Large intestine (tissue), 12 donors: Measurements from ENCODE around the gene NLRP6. TPM values are rescaled to one million over a fixed set of nuclear protein-coding genes. Genes with fewer than 3 reads are reported as not detected.
A peak's percentile ranks its signal among the peaks of the same experiment; 100 is the strongest.
"Not testable (repeated sequence)": the region's sequence is repeated elsewhere in the genome, so short reads cannot be mapped to it uniquely, and the experiment has no call there.

ENCODE experiments used
- DNase-seq, 2 donors: peaks; one replicate each; pipeline versions ENCODE4 v3.0.0 to v3.0.0-alpha.2; 2013
- H3K27ac ChIP-seq: one replicate; pipeline ENCODE4 v1.5.1; 2013; ENCODE audit warnings: low read length
- H3K27me3 ChIP-seq: 2 replicates; pipeline ENCODE4 v1.6.1; 2013; ENCODE audit warnings: low read length; ENCODE audit not compliant: control insufficient read depth, insufficient read depth
- H3K36me3 ChIP-seq: 2 replicates; pipeline ENCODE4 v1.6.1; 2013; ENCODE audit warnings: low read length; ENCODE audit not compliant: control insufficient read depth, insufficient read depth
- H3K4me1 ChIP-seq: one replicate; pipeline ENCODE4 v1.6.1; 2013; ENCODE audit warnings: low read length; ENCODE audit not compliant: control insufficient read depth, insufficient read depth
- H3K4me3 ChIP-seq: one replicate; pipeline ENCODE4 v1.5.1; 2013; ENCODE audit warnings: low read length
- H3K9me3 ChIP-seq: one replicate; pipeline ENCODE4 v1.6.1; 2013; ENCODE audit warnings: mild to moderate bottlenecking, low read depth, low read length, moderate library complexity; ENCODE audit not compliant: control insufficient read depth
- WGBS: methylation state at CpG from one replicate; pipeline ENCODE4 v1.1.5; 2013; ENCODE audit warnings: low lambda C conversion rate; ENCODE audit not compliant: insufficient coverage; 5-methylcytosine and 5-hydroxymethylcytosine counted together
- long read RNA-seq, 11 donors: transcript quantifications; one replicate each; lab custom pipeline, GENCODE V29; 2026
- polyA plus RNA-seq: library from polyadenylated mRNA; unstranded; fragments of 120-200 nt; gene quantifications from one replicate; pipeline ENCODE4 v1.2.1, GENCODE V29; 2013

NLRP6 gene
- polyA plus RNA-seq: 37.4 TPM
- long read RNA-seq, donor 1, transcript NLRP6-203 (8 exons, 2,936 nt): major isoform, 6 of 28 reads
- long read RNA-seq, donor 1, partial matches to known transcripts: 21 of 28 reads
- long read RNA-seq, donor 1, other reads (novel, unspliced or antisense): 0 of 28 reads
- long read RNA-seq, donor 2, partial matches to known transcripts: 15 of 25 reads
- long read RNA-seq, donor 2, other reads (novel, unspliced or antisense): 5 of 25 reads
- long read RNA-seq, donor 3: 0 reads
- long read RNA-seq, donor 4, partial matches to known transcripts: 0 of 1 reads
- long read RNA-seq, donor 4, other reads (novel, unspliced or antisense): 0 of 1 reads
- long read RNA-seq, donor 5: 0 reads
- long read RNA-seq, donor 6, partial matches to known transcripts: 10 of 21 reads
- long read RNA-seq, donor 6, other reads (novel, unspliced or antisense): 8 of 21 reads
- long read RNA-seq, donor 7, partial matches to known transcripts: 0 of 1 reads
- long read RNA-seq, donor 7, other reads (novel, unspliced or antisense): 0 of 1 reads
- long read RNA-seq, donor 8, partial matches to known transcripts: 12 of 34 reads
- long read RNA-seq, donor 8, other reads (novel, unspliced or antisense): 19 of 34 reads
- long read RNA-seq, donor 9, partial matches to known transcripts: 17 of 19 reads
- long read RNA-seq, donor 9, other reads (novel, unspliced or antisense): 0 of 19 reads
- long read RNA-seq, donor 10, partial matches to known transcripts: 17 of 18 reads
- long read RNA-seq, donor 10, other reads (novel, unspliced or antisense): 0 of 18 reads
- long read RNA-seq, donor 11, transcript NLRP6-203 (8 exons, 2,936 nt): major isoform, 5 of 18 reads
- long read RNA-seq, donor 11, partial matches to known transcripts: 5 of 18 reads
- long read RNA-seq, donor 11, other reads (novel, unspliced or antisense): 7 of 18 reads

DNA sequence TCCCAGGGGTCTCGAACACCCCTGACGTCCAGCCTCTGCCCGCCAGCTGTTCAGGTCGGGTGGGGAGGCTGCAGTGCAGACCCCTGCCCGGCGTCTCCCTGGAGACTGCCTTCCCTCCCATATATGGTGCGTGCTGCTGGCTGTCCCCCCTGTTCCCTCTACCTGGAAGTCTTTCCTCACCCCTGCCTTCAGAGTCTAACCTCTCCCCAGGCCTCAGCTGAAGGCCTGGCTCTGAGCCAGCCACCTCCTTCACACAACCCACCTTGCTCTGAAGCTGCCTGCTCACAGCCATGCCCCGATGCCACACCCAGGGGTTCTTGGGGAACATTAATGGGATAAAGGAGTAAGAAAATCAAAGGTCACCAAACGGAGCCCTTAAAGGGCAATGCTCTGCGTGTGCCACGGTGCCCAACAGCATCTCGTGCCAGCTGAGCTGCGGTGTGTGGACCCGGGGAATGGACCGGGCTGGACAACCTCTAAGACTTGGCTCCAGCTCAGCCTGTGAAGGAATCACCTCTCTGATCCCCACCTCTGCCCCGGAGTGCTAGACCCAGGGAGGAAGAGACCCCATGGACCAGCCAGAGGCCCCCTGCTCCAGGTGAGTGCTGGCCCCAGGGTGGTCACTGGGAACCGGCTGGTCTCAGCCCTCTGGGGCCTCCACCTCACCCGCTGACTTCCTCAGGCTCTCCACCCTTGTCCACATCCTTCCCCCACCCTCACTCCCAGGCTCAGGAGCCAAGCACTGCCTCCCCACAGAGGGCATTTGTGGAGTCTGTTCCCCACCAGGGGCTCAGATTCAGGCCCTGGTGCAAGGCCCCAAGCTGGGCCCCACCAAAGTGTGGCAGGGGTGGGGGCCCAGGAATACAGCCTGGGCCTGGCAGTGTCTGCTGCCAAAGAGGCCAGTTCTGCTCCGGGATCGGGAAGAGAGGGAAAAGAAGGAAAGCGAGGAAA is at the start of gene NLRP6:
Gene NLRP6 (plus strand): TSS at position 407 of the 951 bp plus-strand sequence. CDS start 163 bp downstream, at position 570.
- Histone ChIP-seq H3K27ac (peak within 1 kb of the TSS; percentile 98), H3K4me1 (peaks cover 23% of the 10 kb centered on the region), H3K27me3 (peaks cover 44% of the 10 kb centered on the region), H3K36me3 (peaks cover 18% of the 10 kb centered on the region), H3K4me3 (peak within 1 kb of the TSS; percentile 82), H3K9me3 (peaks cover 3% of the 10 kb centered on the region)
- no CpG with 5 or more reads among the region's 21 CpGs for WGBS
- peak; percentile 84 to 91 for DNase-seq

DNA sequence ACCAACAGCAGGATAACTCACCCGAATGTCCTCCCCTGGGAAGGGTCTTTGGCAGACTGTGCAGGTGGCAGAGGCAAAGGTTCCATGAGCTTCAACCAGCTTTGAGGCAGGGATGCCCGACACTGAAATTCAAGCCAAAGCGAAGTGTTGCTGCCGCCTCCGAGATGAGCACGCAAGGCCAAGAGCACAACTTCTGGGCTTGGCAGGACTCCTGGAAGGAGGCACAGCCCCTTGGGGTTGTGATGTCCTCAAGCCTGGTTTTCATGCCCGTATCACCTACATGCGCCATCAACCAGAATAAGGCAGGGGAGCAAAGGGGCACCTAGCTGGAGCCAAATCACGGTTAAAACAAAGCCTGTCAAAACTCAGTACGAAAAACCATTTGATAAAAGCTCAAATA is 47.8 kb upstream of the NLRP6 start:
- no peaks in the 10 kb centered on the region for H3K27me3 ChIP-seq
- no peak overlapping the region for H3K27ac ChIP-seq
- H3K4me1 ChIP-seq: no peaks in the 10 kb centered on the region
- no peak for DNase-seq
- peaks cover 26% of the 10 kb centered on the region for H3K36me3 ChIP-seq
- H3K4me3 ChIP-seq: no peak overlapping the region
- H3K9me3 ChIP-seq: no peaks in the 10 kb centered on the region
- WGBS: no CpG with 5 or more reads among the region's 10 CpGs

DNA sequence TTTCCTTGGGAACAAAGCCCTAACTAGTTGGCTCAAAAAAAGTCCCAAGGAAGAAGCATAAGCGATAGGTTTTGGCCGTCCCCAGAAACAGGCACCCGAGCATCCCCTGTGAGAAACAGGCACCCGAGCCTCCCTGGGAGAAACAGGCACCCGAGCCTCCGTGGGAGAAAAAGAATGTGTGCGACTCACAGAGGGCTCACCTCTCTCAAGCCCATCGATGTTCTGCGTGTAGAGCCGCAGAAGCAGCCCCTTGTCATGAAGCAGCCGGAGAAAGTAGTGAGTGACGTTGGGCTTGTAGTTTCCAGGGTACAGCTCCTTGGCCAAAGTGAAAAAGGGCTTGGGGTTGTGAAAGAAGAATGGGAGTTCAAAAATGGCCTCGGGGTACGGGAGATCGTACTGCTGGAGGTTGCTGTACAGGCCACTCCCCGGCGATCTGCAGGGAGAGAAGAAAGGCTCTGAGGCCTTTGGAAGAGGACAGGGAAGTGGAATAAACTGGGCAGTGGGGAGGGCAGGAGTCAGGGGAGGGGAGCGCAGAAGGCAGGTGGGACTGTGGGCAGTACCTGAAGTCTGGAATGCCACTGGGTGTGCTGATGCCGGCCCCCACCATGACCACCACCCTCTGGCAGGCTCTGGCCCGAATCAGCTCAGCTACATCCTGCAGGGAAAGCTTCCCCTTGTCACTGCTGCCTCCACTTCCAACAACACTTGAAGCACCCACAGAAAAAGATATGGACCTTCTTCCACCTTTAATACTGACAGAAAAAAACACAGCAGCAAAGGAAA is 45.2 kb upstream of the NLRP6 start:
- no peak for DNase-seq
- no peak overlapping the region for H3K4me3 ChIP-seq
- no peaks in the 10 kb centered on the region for H3K4me1 ChIP-seq
- peaks cover 2% of the 10 kb centered on the region for H3K9me3 ChIP-seq
- no peak overlapping the region for H3K27ac ChIP-seq
- peaks cover 26% of the 10 kb centered on the region for H3K36me3 ChIP-seq
- 83% methylated on average over 1 of the region's 20 CpGs for WGBS
- H3K27me3 ChIP-seq: no peaks in the 10 kb centered on the region

DNA sequence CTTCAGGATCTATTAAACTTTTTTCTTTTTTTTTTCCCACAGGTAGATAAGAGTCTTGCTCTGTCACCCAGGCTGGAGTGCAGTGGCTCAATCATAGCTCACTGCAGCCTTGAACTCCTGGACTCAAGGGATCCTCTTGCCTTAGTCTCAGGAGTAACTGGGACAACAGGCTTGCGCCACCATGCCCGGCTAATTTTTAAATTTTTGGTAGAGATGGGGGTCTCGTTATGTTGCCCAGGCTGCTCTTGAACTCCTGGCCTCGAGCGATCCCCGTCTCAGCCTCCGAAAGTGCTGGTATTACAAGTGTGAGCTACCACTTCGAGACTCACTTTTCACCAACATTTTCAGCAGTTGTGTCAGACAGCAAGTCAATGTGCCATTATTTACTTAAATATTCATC is 43.0 kb upstream of the NLRP6 start:
- Histone ChIP-seq H3K27me3 (no peaks in the 10 kb centered on the region), H3K4me3 (peak overlapping the region; percentile 92), H3K9me3 (peaks cover 2% of the 10 kb centered on the region), H3K36me3 (peaks cover 23% of the 10 kb centered on the region), H3K27ac (peak overlapping the region; percentile 96), H3K4me1 (no peaks in the 10 kb centered on the region)
- no CpG with 5 or more reads among the region's 8 CpGs for WGBS
- DNase-seq: no peak

DNA sequence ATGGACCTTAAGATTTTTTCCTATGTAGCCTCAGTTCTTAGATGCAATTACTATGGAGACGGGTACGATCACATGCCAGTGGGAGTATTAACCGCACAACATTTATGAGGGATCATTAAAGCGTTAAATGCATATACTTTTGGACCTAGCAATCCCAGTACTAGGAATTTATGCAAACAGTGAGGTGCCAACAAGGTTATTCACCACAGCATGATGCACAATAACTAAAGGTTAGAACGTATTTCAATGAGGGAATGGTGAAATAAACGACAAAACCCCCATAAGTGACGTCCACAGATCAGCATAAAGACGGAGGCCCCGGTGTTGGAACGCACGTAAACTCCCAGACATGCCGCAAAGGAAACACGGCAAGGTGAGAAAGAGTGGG is 42.6 kb upstream of the NLRP6 start:
- peaks cover 19% of the 10 kb centered on the region for H3K36me3 ChIP-seq
- H3K4me3 ChIP-seq: peak overlapping the region; percentile 92
- H3K27me3 ChIP-seq: no peaks in the 10 kb centered on the region
- H3K4me1 ChIP-seq: no peaks in the 10 kb centered on the region
- peaks cover 2% of the 10 kb centered on the region for H3K9me3 ChIP-seq
- 4% methylated on average over 5 of the region's 13 CpGs for WGBS
- H3K27ac ChIP-seq: peak overlapping the region; percentile 96
- peak; percentile 39 to 78 for DNase-seq

DNA sequence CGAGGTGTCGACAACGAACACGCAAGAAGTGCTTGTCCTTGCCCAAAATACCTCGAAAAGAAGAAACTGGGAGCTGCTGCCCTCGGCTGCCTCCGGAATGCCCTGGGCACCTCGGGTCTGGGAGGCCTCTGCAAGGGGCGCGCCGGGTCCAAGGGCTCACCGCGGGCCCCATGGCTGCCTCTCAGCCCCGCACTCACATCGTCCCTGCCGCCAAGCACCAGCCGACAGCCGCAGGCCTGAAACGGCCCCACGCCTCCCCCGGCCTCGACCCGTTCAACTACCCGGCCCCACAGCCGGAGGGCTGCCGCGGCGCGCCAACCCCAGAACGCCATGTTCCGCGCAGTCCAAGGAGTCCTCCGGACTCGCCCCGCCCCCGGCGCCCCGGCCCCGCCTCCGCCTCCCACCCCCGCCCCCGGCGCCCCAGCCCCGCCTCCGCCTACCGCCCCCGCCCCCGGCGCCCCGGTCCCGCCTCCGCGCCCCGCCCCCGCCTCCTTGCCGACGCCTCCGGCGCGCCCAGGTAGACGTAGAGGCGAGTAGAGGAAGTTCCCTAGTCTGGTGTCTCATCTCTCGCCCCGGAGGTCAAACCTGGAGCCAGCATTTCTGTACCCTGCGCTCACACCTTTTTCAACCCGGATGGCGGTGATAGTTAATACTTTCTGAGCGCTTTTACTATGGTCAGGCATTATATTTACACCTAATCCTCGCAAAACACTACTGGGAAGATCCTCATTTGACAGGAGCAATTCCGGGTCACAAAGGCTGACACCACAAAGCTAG is 42.0 kb upstream of the NLRP6 start, which contains the start of gene SIRT3:
Gene SIRT3 (minus strand): TSS at position 346 of the 777 bp plus-strand sequence. CDS start 14 bp downstream, at position 332.
- H3K4me1 ChIP-seq: no peaks in the 10 kb centered on the region
- peak; percentile 85 to 89 for DNase-seq
- no CpG with 5 or more reads among the region's 70 CpGs for WGBS

DNA sequence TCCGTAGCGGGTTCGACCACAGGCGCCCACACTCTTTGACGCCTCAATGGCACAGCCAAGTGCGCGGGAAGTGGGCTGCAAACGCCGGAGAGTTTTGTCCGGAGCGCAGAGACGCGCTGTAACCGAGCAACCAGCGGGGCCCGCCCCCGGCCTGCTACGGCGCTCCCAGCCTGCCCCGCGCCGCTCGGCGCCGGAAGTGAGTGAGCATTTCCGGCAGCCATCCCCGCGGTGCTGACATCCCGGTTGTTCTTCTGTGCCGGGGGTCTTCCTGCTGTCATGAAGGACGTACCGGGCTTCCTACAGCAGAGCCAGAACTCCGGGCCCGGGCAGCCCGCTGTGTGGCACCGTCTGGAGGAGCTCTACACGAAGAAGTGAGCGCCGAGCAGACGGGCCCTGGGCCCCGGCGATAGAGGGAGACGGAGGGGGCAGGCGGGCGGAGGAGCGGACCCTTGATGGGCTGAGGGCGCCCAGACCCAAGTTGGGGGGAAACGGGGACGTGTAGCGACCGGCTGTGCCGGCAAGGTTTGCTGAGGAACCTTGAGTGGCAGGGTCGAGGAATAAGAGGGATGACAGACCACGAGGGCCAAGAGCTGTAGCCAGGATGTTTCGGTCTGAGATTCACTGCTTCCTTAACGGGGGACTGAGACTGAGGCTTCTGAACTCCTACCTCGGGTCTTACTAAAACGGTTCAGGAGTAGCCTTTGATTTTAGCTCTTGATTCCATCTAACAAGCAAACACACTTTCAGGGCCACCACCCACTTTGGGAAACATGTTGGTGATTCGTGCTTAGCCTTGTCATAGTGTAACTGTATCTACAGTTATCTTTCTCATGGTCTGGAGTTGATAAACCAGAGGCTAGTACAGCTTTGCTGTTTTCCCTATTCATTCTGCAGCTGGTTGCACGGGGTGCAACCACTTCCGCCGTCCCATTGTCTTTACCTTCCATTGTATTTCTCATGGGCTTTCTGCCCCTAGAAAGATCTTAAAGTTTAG is 41.1 kb upstream of the NLRP6 start, which contains the start of gene PSMD13:
Gene PSMD13 (plus strand): TSS at position 203 of the 994 bp plus-strand sequence. CDS start 74 bp downstream, at position 277.
- Histone ChIP-seq H3K9me3 (peaks cover 2% of the 10 kb centered on the region), H3K27me3 (no peaks in the 10 kb centered on the region), H3K4me3 (peak within 1 kb of the TSS; percentile 99), H3K27ac (peak within 1 kb of the TSS; percentile 96), H3K36me3 (peaks cover 21% of the 10 kb centered on the region), H3K4me1 (no peaks in the 10 kb centered on the region)
- WGBS: no CpG with 5 or more reads among the region's 62 CpGs
- DNase-seq: peak; percentile 81 to 83

More for the DNA sequence above, 42.0 kb upstream of the NLRP6 start, which contains the start of gene SIRT3:
- Histone ChIP-seq H3K27me3 (no peaks in the 10 kb centered on the region), H3K27ac (peak within 1 kb of the TSS; percentile 96), H3K4me3 (peak within 1 kb of the TSS; percentile 99), H3K9me3 (peaks cover 2% of the 10 kb centered on the region), H3K36me3 (peaks cover 17% of the 10 kb centered on the region)

DNA sequence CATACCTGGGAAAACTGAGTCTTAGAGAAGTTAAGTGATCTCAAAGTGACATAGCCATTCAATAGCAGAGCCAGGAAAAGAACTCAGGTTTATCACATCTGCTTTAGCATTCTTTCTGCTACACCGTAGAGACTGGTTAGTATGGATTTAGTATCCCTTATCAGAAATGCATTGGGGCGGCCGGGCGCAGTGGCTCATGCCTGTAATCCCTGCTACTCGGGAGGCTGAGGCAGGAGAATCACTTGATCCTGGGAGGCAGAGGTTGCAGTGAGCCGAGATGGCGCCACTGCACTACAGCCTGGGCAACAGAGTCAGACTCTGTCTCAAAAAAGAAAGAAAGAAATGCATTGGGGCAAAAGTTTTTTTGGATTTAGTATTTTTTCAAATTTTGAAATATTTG is 39.9 kb upstream of the NLRP6 start:
- not testable (repeated sequence) for H3K9me3 ChIP-seq, H3K4me3 ChIP-seq, H3K27ac ChIP-seq, DNase-seq, H3K27me3 ChIP-seq, H3K4me1 ChIP-seq
- peaks cover 19% of the 10 kb centered on the region for H3K36me3 ChIP-seq
- no CpG with 5 or more reads among the region's 7 CpGs for WGBS
